ENCODE results near the gene PRXL2B.
"Not testable (repeated sequence)": the region's sequence is repeated elsewhere in the genome, so short reads cannot be mapped to it uniquely, and the experiment has no call there.

PRXL2B gene

DNA sequence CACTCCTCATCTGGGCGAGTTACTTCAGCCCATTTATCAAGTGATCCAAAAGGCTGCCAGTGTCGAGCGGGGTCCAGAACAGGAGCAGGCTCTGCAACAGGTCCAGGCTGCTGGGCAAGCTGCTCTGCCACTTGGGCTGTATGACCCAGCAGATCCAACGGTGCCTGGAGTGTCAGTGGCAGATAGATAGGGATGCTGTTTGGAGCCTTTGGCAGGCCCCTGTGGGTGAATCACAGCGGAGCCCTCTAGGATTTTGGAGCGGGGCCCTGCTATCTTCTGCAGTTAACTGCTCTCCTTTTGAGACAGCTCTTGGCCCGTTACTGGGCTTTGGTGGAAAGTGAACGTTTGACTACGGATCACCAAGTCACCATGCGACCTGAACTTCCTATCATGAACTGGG lies 38.7 kb downstream of the PRXL2B start:
- DNase-seq = no peak

DNA sequence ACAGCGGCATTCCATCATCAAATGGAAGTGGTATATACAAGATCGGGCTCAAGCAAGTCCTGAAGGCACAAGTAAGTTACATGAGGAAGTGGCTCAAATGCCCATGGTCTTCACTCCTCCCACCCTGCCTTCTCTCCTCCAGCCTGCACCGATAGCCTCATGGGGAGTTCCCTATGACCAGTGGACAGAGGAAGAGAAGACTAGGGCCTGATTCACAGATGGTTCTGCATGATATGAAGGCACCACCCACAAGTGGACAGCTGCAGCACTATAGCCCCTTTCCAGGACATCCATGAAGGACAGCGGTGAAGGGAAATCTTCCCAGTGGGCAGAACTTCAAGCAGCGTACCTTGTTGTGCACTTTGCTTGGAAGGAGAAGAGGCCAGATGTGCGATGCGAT lies 39.2 kb downstream of the PRXL2B start:
- not testable (repeated sequence) for DNase-seq

DNA sequence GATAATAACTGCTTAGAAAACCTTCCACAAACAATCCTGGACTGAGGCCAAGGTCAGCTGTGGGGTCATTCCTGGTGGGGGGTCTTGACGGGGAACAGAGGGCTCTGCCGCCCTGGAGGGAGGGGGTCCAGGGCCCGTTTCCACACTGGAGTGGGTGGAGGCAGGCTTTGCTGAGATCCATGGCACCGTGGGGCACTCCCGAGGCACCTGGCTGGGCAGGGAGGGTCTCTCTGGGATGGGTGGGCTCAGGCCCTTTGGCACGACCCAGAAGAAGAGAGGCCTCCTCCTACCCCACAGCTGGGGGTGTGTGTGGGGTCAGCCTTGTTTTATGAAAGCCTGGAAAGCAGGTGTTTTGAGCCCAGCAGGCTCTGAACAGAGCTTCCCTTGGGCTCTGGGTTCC lies 41.2 kb downstream of the PRXL2B start:
- no peak for DNase-seq

DNA sequence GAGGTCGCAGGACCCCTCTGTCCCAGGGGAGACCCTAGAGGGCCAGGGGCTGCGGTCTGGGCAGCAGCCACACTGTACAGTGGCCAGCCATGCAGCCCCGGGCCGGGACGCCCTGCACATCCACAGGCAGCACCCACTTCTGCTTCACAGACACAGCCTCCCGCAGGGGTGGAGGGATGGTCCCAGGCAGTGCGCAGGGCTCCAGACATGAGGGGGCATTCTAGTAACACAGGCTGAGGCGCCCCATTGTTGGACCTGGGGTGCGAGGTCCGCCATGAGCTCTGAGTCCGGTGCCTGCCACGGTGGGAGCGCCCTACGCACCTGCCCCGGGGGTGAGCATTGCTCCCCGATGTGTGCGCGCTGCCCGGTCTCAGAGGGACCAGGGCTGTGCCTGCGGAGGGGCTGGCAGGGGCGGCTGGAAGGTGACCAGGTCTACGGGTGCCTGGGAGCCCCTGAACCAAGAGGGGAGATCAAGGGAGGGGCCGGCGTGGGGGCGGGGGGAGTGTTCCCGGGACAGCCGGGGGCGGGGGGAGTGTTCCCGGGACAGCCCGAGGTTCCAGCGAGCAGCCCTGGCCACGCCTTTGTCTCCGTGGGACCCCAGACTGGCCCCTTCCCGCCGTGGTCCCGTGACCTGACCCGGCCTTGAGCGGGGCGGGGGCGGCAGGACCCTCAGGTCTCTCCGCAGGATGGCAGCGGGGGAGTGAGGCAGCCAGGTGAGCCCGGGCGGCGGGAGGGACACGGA lies 41.8 kb downstream of the PRXL2B start:
- no peak for DNase-seq

DNA sequence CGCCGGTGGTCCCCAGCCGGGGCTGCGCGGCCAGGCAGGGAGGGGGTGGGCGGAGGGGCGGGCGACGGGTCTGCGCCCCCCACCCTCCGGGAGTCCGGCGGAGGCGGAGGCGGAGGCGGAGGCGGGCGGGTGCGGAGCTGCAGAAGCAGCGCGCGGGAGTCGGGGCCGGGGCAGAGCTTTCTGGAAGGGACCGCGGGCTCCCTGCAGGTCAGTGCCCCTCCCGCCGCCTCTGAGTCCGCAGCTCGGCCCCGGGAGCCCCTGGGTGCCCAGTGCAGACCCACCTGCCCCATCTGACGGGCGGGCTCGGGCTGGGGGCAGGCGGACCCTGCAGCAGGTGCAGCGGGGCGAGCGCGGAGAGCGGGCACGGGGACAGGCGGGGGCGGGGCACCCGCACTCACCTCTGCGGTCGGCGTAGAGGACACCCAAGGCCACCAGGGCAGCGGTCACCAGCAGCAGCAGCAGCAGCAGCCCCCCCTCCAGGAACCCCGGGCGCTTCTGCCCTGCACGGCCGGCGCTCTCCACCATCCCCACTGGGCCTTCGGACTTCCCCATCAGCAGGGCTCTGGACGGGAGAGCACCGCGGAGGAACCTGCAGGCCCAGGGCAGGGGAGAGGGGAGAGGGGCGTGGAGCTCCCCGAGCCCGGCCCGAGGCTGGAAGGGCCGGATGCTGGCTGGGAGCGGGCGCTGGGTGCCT lies 42.5 kb downstream of the PRXL2B start:
- DNase-seq = no peak

DNA sequence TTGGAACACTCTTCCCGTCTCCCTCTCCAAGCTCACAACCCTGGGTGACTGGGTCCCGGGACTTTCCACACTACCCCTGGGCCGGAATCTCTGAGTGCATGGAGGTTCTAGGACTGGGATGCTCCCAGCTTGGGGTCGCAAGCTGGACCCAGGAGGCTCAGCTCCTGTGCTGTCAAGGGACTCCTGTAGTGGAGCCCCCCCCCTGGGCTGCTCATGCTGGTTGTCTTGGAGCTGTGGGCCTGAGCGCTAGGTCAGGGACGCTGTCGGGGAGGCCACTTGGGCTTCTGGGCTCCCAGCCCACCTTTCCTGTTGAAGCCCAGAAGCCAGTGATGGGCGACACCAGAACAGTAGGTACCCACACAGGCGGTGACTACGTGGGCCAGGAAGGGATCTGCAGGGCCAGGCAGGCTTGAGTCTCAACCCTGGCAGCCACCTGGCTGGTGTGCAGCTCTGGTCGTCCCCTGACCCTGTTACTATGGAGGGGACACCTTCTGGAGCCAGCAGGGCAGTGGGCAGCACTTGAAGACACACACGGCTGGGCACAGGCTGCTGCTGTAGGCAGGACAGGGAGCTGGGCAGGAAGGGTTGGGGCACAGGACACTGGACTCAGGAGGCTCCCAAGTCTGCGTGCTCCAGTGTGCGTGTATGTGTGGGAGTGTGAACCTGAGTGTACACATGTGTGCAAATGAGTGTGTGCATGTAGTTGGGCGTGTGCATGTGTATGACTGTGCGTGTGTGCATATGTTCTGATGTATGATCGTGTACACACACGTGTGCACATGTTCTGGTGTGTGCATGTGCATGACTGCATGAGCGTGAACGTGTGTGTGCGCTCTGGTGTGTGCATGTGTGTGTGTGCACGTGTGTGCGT lies 43.3 kb downstream of the PRXL2B start:
- no peak for DNase-seq

DNA sequence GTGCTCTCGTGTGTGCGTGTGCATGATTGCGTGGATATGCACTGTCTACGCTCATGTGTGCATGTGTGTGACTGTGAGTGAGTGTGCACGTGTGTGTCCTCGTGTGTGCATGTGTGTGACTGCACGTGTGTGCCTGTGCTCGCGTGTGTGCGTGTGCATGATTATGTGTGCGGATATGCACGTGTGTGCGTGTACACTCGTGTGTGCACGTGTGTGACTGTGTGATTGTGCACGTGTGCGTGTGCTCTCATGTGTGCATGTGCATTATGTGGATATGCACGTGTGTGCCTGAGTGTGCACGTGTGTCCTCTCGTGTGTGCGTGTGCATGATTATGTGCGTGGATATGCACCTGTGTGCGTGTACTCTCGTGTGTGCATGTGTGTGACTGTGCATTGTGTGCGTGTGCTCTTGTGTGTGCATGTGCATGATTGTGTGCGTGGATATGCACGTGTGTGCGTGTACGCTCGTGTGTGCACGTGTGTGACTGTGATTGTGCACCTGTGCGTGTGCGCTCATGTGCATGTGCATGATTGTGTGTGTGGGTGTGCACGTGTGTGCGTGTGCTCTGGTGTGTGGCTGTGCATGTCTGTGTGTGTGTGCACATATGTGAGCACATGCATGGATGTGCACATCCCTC lies 44.0 kb downstream of the PRXL2B start:
- no peak for DNase-seq

DNA sequence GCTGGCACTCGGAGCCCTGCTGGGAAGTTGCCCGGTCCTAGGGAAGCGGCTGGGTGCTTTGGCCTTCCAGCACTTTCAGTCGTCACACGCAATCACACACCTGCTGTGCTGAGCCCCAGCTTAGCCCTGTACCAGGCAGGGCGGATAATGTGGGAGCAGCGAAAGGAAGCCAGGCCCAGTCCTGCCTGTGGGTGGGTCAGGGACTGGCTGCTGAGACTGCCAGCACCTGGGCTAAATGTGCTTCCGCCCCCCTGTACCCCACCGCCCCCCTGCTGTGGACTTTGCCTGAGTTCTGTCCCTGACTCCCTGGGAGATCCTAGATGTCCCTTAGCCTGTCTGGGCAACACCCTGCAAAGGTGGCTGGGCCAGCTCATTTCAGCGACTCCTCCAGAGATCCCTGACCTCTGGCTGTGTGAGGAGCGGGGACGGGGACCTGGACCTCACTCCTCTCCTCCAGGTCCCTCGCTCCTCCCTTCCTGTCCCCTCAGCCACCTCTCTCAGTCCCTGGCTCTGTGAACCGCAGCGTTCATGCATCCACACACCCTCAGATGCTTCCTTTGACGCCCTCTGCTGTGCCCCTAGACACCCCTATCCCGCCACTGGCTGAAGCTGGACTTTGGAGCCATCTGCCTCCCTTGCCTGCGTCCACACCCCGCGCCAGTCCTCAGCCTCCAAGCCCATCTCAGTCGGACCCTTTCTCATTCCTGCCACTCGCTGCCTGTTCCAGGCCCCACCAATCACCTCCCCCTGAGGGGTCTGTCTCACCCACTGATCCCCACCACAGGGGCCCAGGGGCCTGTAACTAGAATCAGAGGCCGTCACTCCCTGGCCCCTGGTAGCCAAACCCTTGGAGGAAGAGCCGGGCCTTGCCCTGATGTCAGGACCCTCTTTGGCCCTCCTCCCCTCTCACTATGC lies 44.8 kb downstream of the PRXL2B start:
- DNase-seq = no peak

DNA sequence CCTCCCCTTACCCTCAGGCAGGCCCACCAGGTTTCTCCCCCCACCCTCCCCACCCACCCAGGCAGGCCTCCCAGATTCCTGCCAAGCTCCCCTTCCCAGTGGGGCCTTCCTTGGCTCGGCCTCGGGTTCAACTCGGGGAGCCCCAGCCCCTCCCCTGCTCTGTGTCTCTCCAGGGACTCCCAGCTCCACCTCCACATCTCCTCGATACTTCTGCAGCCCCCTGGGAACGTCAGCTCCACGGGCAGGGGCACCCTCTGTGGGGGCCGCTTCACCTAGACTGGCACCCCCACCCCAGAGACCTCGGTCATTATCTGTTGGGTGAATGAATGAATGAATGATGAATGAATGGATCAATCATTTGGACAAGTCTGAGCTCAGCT lies 45.5 kb downstream of the PRXL2B start:
- no peak for DNase-seq

DNA sequence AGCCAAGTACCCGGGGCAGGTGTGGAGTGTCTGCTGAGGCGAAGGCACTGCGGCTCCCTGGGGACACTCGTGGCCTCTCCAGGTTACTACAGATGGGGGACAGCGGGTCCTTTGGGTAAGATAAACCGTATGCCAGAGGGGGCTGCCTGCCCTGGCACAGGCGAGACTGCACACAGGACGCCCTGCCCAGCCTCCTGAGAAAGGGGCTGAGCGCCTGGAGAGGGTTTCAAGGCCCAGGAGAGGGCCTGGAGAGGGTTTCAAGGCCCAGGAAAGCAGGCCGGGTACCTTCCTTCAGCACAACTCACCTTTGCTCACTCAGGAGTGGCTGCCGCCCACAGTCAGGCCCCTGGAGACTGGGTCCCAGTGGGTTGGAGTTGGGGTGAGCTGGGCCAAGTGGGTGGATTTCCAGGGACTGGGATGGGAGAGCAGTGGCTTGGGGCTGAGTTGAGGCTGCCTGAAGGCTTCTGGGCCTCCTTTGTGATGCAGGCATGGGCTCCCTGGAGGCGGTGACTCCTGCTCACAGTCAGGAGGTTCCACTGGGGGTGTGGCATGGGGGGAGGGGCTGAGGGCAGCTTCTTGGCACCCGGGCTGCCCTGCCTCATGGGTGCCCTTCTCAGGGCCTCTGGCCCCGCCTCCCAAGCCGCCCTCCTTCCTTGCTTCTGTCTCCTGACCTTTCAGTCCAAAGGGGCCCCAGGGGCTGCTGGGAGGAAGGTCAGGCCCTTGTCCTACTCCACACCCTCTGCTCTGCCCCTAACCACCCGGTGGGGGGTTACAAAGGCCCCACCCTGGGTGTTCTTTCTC lies 46.2 kb downstream of the PRXL2B start, which contains the start of gene MMEL1:
Gene MMEL1, minus strand, starts transcription at position 456 of the 801 bp plus-strand sequence. CDS start 3,532 bp downstream, outside the sequence.
- no peak for DNase-seq

DNA sequence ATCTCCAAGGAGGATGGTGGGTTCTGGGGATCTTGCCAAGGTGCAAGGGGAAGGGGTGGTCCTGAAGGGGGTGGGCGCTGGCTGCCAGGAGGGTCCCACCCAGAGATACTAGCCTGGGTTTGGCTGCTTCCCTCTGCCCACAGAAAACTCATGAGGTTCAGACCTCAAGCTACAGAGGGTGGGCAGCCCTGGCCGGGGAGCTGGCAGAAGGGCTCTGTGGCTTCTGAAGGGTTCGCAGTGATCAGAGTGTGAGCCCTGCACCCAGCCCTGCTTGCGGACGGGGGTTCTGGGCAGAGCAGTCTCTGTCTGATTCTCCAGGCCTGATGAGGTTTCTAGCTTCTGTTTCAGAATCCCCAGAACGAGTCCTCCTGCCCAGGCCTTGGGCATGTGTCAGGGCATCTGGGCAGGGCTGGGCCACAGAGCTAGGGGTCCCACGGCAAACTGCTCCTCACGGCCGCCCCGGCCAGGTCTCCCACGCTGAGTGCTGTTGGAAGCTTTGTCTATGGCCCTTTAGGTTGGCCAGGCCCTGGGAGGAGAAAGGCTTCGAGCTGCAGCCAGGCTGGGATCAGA lies 46.9 kb downstream of the PRXL2B start:
- DNase-seq = no peak

DNA sequence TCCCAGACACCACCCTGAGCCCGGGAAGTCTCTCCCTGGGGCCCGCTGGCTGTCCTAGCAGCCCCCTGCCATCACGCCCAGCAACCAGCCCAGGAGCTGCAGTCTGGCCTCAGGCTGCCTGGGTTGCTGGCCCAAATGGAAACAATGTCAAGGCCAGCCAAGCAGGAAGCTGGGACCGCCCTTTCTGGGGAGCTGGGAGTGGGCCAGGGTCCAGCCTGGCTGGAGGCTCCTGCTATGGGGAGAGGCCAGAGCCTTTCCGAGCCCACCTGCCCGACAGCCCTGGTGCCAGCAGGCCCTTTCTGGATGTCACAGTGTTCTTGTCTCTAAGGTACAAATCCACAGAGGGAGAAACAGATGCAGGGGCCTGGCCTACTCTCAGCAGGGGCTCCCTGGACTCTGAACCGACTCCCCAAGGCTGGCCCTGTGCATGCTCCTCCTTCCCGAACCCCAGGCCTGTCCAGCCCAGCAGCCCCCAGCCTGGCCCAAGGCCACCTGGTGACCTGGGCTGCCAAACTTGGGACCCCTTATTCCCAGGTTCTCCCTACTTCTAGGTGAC lies 47.4 kb downstream of the PRXL2B start:
- no peak for DNase-seq

DNA sequence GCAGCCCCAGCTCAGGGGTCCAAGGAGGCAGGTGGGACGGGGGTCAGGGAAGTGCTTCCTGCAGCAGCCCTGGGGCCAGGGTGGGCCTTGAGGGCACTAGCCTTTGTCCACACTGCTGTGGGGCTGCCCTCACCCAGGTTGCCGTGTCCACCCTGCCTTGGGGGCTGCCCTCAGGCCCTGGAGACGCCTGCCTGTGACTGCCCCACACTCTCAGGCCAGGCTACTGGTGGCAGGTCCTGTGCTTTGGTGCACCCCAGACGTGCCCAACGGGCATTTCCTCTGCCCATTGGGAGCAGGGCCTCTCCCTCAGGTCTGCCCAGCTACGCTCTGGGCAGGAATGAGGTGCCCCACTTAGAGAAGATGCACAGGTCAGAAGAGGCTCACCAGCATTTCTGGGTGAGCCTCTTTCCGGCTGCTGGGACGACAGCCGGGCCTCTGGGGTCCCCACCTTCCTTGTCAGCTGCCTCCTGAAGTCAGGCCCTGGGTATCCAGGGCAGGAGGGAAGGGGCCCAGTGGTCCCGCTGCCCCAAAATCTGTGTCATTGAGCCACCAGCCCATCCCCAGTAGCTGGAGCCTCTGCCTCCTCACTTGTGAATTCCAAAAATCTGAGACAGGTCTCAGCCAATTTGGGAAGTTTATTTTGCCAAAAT lies 48.9 kb downstream of the PRXL2B start:
- DNase-seq = no peak

DNA sequence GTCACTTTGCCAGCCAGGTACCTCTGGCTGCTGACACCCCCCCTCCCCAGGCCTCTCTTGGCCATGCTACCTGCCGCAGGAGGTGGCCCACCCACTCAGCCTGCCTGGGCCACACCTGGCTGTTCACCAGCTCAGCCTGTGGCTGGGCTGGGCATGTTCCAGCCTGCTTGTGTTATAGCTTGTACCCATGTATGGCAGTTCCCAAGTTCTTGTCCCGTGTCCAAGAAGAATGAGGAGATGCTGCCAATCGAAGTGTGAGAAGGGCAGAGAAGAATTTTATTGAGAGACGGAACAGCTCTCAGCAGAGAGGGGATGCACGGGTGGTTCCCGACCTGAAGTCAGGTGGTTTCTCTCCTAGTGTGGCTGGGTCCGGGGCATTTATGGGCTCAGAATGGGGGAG lies 50.2 kb downstream of the PRXL2B start:
- DNase-seq = no peak

DNA sequence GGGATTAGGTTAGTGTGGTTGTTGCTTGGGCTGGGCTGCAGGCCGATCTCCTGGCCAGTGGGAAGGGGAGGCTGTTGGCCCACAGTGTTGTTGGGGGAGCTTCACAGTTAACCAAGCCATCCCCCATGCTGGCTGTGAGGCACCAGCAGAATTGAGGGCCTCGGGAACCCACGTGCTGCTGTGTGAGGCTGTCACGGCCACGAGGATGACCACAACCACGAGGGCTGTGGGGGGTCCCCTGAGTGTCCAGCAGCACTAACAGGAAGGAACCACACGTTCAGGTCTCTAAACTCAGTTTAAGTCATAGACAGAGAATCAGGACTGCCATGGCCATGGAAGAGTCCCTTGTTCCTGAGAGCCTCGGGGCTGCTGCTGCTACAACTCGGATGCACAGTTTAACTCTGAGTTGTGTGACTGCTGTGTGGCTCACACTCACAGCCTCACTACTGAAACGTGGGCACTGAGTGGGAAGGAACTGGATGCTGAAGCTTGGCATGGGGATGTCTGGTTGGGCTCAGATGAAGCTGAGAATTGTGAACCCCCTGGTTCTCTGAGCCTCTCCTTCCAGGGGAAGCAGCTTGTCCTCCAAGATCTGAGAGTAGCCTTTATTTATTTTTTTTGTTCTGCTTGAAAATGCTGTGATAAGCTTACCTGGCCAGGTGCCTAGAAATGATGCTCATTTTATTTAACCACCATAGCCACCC lies 51.0 kb downstream of the PRXL2B start:
- no peak for DNase-seq

DNA sequence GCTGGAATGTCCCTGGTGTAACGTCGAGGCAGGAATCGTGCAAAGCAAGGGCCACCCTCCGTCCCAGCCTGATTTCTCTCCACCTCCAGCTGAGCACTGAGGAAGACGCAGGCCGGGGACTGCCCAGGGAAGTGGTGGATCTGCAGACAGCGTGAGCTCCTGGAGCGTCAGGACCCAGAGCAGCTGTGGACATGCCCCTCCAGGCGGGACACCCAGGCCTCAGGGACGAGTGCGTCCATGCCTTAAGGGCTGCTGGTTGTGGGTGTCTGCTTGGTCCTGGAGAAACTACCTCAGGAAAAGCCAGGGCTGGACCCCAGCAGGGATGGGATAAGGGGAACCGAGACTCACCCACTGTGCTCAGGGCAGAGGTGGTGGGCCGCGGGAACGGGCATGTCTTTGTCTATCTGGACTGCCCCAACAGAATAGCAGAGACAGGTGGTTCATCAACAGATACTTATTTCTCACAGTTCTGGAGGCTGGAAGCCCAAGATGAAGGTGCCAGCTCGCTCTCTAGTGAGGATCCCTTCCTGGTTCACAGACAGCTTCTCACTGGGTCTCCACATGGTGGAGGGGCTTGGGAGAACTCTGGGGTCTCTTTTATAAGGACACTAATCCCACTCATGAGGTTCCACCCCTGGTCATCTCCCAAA lies 52.0 kb downstream of the PRXL2B start:
- DNase-seq = no peak

DNA sequence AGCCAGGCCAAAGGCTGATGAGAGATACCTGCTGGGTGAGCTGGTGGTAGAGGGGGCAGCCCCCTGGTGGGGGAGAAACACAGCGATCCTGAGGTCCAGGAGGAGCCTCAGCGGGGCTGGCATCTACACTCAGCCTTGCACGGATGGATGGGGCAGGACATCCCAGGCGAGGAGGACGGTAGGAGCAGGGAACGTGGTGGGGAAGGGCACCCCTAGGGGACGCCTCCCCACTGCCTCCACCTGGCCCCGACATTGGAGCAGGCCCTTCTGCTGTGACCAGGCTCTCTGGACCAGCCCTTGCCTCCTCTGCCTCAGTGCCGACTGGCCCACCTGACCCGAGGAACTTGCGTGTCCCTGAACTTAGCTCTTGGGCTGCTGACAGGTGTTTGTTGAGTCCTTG lies 52.6 kb downstream of the PRXL2B start:
- no peak for DNase-seq
